GM11168 (cell line): ENCODE measurements around the gene ELMO1.

Source experiments
- in situ Hi-C: fragments of 300-500 bp; cut with MboI; formaldehyde crosslinking; loops from one replicate; pipeline ENCODE4 v1.12.0; 2022; ENCODE audit warnings: low sequenced_read_pairs; ENCODE audit not compliant: unreplicated experiment

Gene ELMO1

DNA sequence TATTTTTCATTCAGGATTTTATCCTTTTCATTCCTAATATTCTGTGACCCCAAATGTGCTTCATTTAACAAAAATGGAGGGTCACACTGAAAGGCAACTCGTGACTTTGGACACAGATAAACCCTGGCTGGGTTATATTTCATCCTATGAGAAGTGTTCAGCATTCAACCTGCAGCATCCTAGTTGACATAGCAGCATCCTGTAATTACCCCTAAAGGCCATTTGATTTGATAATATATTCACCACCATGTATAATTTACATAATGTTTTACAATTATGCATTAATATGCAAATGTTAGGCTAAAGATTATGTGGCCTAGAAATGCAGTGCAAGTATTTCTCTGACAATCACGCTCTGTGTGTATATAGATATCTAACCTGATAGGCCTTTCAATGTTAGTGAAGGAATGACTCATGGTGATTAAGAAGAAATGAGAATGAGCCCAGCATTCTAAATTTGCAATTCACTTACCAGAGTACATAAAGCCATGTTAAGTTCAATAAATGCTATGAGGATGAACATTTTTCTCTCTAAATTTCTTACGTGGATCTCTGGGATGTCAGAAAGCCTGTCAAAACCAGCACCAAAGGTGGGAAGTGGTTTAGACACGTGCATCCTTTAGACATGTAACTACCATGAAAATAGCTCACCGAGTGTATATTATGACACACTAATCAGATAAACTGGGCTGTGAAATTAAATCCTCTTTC, 386.7 kb downstream of the ELMO1 start:
- in situ Hi-C loops = no loop called here

DNA sequence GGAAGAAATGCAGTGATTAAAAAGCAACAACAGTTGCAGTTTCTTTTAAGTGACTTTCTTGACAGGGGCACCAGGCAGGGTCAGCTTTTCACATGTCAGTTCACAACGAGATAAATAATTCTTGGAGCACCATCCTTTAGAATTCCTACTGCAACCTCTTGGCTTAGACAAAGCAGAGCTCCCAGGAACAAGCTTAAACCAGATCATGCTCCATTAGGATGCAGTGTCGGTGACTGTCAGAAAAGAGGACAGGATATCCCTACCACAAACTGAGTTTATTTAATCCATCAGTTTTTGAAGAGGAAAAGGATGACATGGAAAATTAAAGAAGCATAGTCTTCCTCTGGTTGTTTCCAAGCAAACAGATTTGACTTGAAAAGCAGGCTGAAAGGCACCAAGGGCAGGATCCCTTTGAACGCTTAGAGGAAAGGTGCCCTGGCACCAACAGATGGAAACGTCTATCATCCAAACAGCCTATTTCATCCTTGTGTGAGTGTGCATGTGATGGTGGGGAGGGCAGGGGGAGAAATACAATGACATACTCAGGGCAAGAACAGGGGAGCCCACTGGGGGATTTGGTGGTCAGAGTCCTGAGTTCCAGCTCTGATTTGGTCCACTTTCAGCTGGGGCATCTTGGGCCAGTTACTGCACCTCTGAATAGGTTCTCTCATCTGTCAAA, 392.3 kb downstream of the ELMO1 start:
- in situ Hi-C loops = no loop called here

DNA sequence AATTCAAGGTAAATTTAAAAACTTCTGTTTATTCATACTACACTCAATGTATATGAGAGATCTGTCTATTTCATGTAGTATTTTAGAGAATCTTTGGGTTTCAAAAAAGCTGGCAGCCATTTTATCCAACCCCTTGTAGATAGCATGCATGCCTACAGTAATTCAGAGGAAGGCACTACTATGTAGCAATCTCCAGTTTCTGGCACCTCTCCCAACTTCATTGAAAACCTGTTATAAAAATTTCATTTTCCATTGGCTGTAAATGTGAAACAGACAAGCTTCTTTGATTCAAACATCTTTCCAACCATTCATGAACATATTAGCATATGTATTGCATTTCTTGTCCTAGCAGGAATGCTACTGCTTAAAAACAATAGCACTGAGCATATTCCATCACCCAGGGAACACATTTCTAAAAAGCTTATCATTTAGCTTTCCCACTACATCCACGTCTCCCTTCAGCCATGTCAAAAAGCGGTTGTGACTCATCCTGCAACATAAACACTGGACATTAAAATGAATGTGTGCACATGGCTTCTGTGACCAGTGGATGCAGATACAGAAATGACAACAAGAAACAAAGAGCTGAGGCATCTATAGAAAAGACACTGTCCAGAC, 393.9 kb downstream of the ELMO1 start:
- in situ Hi-C loops = no loop called here

DNA sequence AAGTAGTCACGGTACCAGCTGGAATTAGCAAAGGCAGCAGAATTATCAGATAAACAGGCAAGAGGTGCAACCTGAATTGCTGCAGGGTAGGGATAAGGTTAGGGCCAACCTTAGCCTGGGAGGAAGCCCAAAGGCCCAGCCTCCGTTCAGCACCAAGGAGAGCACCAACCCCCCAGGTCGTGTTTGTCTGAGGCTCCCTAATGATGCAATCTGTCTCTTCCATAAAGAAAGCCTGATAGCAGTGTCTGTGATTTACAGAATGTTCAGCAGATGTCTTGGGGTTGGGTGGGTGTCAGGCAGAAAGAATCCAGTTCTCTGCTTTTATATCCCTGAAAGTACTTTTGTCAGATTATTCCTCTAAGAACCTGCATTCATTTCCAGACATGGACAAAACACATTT, 396.0 kb downstream of the ELMO1 start:
- in situ Hi-C loops = no loop called here

DNA sequence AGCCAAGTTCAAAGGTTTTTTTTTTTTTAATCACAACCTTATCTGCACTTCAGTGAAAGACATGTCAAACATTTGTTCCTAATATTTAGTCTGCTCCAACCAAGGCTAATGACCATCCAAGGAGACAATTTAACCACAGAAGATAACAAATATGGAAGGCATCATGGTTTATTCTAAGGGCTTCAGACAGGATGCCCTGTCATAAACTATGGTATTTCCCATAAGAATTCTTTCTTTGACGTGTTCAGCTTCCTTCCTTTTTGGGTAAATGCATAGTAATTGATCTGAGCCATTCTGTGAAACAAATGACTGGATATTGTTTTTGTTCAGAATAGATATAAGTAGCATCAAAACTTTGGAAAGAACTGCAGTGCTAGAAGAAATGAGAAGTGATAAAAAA, 397.9 kb downstream of the ELMO1 start:
- in situ Hi-C loops = no loop called here

DNA sequence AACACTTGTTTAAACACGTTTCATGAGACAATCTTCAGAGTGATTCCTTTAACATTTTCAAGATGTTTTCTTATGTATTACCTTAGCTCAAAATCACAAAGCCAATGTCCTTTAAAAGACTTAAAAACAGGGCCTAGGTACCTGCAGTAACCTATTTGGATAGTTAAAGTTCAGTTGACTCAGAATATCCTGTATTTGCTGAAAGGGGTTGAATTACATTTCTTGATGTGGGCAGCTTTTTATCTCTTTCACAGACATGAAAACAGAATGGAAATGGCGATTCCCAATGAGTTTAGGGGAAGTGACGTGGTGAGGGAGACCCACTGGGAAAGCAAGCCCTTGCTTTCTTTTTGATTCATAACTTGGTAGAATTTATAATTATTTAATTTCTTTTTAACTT, 400.0 kb downstream of the ELMO1 start:
- in situ Hi-C loops = no loop called here

DNA sequence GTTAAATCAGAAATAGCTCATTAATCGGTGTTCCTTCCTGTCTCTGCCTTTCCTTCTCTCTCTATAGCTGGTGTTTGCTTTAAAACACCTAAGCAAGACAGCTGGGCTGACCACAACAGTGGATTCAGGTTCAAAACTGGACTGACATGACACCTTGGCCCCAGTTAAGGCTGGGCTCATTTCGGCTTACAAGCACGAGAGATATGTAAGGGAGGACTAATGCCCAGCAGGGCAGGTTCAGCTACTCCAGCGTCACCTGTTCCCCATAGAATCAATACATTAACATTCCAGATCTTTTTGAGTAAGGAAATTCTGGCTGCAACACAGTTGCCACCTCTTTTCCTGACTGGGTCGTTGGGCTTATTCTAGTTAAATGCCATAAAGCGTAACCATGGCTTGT, 401.4 kb downstream of the ELMO1 start:
- in situ Hi-C loops = no loop called here

DNA sequence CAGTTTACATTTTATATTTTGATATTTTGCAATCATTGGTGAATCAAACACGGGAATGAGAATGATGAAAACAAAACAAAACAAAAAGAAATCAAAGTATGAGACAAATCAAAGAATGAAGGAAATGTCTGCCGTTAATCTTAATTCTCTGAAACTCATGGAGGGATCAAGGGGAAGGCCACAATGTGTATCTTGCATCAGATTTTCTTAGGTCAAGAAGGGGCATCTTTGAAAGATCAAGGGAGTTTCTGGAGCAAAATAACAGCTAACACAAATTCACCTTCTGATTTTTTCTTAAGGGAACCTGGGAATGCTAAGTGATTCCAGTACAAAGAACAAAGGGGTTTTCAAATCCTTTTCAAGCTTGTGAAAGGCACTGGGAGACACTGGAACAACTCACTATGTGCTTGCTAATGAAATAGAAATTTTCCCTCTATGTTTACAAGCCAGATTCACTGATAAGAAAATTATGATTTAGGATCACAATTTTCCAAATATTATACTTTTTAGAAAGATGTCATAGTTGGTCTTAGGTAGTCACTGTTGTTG, 402.1 kb downstream of the ELMO1 start:
- in situ Hi-C loops = no loop called here

DNA sequence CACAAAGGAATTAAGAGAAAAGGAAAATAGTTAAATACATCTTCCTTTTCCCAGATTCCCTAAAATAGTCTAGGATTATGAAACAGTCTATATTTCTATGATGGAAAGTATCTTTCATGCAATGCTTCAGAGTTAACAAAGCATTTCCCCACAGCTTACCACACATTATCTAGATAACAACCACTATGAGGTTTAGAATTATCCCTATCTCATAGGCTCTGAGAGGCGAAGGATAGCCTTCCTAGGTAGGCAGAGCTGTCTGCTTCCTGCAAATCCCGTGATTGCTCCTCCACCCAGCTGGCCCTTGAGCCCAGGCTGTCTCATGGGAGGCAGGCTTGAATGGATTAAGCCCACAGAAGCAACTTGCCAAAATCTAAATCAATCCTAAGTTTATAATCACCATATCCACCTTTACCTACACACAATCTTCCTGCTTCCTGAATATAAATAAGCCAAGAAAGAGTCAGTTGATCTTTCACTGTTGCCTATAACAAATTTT, 402.9 kb downstream of the ELMO1 start:
- in situ Hi-C loops = no loop called here

DNA sequence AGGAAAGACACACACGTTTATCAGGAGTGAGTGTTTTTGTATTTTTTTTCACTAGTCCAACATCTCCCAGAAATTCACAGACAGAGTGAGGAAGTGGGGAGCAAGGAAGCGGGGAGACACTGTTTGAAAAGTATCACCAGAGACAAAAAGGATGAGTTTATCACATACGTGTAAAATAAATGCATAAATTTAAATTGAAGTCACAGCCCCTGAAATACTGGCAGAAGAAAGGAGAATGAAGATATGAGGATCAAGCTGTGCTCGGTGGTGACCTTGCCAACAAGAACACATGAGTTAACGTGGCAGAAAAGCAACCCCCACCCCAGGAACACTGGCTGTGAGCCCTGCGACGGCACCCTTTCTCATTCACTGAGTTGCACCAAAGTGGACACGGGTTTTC, 407.2 kb downstream of the ELMO1 start:
- in situ Hi-C loops = no loop called here

DNA sequence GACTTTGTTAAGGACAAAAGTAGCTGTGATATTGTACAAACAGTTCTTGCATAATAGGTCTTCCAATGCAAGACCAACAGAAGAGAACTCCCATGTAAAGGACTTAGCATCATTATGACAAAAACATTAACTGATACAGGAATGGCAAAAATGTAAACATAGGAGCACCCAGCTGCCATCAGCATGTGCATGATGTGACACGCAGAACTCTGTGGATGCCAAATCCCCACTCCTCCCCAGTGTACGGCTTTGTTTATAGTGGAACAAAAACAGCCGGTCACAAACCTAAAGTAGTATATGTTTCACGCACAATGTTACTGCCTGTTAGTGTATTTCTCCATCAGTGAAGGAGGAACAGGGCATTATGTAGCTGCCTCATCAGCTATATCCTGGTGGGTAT, 408.3 kb downstream of the ELMO1 start:
- in situ Hi-C loops = no loop called here

DNA sequence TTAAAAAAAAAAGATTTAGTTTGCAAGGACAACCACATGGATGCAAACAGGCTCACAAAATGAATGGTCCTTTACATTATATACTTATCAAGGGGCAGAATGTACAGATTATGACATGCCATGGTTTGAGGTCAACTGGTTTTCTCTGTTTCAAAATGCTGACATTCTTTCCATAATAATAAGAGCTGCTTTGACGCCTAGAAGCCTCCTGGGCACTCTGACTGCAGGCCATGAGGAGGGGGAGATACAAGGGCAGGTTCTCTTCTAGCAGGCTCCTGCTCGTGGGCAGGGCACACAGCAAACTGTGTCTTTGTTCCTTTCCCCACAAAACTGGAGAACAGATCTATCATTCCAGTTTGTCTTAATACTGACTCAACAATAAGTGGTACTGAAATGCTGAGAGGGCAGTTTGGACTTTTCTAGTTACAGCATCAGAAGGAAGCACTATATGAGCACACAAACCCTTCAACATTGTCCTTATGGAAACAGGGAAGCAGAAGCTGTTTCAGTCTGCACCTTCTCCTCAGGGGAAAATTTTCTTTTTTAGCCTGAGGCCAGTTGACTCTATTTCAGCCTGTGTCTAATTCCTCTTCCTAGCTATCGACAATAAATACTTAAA, 409.4 kb downstream of the ELMO1 start:
- in situ Hi-C loops = no loop called here

DNA sequence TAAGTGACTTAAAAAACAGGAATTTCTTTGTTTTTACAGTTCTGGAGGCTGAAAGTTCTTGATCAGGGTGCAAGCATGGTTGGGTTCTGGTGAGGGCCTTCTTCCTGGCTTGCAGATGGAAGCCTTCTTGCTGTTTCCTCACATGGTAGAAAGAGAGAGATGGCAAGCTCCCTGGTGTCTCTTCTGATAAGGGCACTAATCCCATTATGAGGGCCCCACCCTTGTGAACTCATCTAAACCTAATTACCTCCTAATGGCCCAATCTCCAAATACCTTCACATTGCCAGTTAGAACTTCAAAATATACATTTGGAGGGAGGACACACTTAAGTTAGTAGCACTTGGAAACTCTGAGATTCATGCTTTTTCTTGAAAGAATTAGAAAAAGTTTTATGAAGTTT, 410.0 kb downstream of the ELMO1 start:
- in situ Hi-C loops = no loop called here

DNA sequence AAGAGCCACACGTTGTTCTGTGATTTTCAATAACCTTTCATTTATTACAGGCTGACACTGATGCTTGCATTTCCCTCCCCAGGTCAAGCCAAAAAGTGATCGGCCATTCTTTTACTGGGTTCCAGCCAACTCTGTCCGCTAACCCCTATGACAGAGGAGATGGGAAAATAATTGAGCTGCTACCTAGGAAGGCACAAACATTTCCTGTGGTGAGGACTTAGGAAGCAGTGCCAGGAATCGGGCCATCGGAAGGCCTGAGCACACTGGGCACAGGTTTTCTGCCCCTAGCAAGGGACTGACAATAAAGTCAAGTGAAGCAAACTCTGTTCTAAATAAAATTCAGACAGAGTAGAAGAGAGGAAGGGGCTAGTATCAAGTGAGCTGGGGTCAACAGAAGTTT, 411.4 kb downstream of the ELMO1 start:
- in situ Hi-C loops = no loop called here

DNA sequence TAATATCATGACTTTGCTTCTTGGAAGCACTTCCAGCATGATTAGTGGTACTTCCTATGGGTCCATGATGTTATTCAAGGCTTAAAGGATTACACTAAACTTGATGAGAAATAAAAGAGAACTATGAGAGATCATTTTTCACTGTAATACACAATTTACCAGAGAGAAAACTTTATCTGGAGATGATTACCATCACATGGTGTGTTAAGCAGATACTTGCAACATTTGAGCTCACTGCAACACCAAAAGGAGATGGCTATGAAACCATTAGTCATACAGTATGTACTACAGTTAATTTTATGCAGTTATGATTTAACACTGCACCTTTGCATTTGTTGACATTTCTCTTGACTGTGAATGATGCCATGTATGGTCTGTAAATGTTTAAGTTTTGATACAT, 413.0 kb downstream of the ELMO1 start:
- in situ Hi-C loops = no loop called here

DNA sequence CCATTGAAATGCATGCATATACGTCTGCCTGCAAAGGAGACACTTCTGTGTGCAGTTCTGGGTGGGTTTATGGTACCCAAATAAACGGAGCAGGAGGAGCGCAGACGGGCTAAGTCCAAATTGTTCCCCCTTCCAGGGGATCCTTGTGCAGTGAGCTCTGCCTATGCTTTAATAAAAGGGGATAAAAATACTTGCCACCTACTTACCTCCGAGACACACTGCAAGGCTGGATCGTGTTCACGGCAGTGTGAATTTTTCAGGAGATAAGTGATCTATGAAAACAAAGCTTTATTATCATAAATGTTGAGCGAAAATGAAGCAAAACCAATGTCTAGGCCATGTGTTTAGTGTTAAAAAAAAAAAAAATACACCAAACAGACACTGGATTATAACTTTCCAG, 415.5 kb downstream of the ELMO1 start:
- in situ Hi-C loops = no loop called here

DNA sequence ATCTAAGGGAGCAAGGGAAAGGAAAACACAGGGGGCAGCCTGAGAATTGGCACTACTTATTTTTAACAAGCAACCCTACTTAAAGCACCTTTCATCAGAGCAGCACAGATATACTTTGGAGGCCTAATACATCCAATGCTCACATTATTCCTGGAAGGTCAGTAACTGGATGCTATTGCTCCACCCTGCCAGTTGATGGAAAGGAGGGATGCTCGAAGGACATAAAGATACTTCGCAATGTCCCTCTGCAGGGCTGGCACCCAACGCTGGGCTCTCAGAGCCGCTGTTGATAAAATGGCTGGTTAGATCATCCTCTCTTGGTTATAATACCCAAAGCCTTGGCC, 416.4 kb downstream of the ELMO1 start:
- in situ Hi-C loops = no loop called here

DNA sequence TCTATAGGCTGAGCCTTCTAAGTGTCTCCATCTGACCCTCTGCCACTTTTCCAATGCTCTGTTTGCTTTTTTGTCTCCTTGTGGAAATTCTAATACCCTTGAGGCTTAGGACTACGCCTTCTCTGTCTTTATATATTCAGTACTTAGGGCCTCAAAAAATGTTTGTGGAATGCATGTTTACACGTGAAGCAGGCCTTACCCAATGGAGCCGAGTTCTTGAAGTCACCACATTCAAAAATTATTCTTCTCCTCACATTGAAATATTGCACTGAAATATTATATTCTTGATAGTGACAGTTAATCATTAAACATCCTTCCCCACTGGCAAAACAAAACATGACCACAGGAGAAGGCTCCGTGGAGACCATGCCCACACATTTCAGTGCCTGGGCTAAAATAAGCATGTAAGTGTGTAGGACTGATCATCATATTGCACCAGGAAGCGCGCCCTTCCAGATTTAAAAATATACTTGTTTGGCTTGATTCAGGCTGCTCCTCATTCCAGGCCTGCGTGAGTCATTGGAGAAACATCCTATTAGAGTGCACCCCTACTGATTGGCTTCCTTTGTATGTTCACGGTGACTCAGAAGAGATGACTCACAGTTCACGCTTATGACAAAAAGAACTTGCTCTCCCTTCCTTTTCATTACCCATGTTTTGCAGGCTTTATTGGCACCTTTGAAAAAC, 416.9 kb downstream of the ELMO1 start:
- in situ Hi-C loops = no loop called here

DNA sequence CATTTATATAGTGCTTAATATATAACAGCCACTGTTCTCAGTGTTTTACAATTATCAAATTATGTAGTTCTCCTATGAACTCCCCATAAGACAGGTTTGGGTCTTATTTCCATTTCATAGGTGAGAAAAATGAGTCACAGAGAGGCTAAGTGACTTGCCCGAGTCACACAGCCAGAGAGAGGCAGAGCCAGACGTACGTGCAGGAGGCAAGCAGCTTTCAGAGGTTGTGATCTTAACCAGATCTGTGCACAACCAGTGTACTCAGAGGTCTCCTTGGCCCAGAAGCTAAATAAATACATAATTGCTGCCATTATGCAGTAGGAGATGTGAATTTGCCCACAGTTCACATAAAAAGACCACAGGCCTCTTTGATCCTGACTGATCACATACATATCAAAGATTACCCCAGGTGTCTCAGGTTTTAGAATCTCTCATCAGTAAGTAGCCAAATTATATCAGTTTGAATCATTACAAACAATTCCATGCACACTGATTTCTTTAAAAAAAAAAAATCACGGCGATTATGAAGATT, 419.7 kb downstream of the ELMO1 start:
- in situ Hi-C loops = no loop called here
